ENCODE data around the gene OTULIN. TPM values are rescaled to one million over a fixed set of nuclear protein-coding genes. Genes with fewer than 3 reads are reported as not detected.

The OTULIN gene
- polyA plus RNA-seq, 1 of the 3 experiments (the other 2 are of a cell fraction): 6.6 TPM

DNA sequence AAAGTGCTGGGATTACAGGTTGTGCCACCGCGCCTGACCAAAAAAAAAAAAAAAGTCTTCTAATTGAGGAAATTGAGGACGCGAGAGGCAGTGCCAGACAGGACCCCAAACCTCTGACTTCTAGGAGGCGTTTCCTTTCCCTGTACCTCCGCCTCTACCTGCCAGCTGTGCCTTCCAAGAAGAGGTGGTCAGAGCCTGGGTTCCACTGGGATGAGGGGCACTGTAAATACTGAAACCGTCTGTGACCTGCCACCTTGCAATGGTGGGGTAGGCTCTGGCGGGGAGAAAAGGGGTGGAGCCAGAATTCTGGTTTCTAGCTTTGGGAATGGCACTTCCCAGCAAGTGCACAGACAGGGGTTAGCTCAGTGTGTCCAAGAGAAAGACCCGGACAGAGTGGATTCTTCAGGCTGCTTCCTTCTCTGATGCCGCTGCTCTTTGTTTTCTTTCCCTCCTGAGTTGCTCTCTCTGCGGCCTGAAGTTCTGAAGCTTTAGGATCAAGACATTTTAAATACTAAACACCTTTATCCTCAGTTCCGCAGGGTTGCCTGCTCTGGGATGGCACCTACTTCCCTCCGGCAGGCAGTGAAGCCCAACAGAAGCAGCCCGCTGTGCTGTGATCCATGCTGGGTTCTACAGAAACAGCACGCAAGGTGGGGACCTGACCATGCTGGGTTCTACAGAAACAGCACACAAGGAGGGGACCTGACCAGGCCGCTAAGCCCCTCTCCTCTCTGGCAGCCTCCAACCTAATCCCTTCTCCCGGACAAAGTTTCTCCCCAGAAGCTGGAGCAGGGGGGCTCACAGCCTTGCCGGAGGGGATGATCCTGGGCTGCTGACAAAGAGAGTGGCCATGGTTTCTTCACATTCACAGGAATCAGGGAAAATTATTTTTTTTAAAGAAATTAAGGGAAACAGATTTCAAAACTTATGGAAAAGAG, 65.2 kb downstream of the OTULIN start:
- Histone ChIP-seq H3K9me3 (no peaks in the 10 kb centered on the region), H3K4me3 (ENCODE audit: low read depth in 2 of 2, low read length in 1 of 2) (no peak overlapping the region), H4K20me1 (ENCODE audit: insufficient read depth) (no peaks in the 10 kb centered on the region), H3F3A (replicated peaks; ENCODE audit: insufficient read depth) (no peaks in the 10 kb centered on the region), H2AFZ (ENCODE audit: low read depth) (no peak overlapping the region), H3K4me2 (no peak overlapping the region), H3K79me2 (ENCODE audit: insufficient read depth) (no peaks in the 10 kb centered on the region), H3K9ac (no peak overlapping the region), H3K36me3 (replicated peaks in 1 of 2; ENCODE audit: control insufficient read depth in 1 of 2, insufficient read depth in 2 of 2, low read length in 1 of 2) (peaks cover 0 to 7% of the 10 kb centered on the region in 2 experiments), H3K27me3 (ENCODE audit: insufficient read depth) (no peaks in the 10 kb centered on the region), H3K4me1 (ENCODE audit: control insufficient read depth in 1 of 2, insufficient read depth in 2 of 2, low read depth in 1 of 2, low read length in 1 of 2) (0 out of 4 replicates have a peak, but pooled peaks cover 0 to 7% of the 10 kb centered on the region in 2 experiments), H3K9me2 (no peaks in the 10 kb centered on the region), H3K27ac (ENCODE audit: low read depth in 2 of 2, low read length in 1 of 2) (no peak overlapping the region)
- no peak for DNase-seq
- WGBS (ENCODE audit: low lambda C conversion rate): 88% methylated on average over 16 of the region's 18 CpGs
- no peak for TF ChIP-seq RCOR1 (IDR thresholded peaks at IDR 0.05; ENCODE audit: low read length)
- no peak for TF ChIP-seq SMC3 (IDR thresholded peaks at IDR 0.05; ENCODE audit: low read depth, low read length)
- no peak for TF ChIP-seq TCF12 (IDR thresholded peaks at IDR 0.05)
- TF ChIP-seq PBX3 (IDR thresholded peaks at IDR 0.05): no peak
- no peak for TF ChIP-seq ELF1 (IDR thresholded peaks at IDR 0.05)
- no peak for TF ChIP-seq RFX5 (IDR thresholded peaks at IDR 0.05; ENCODE audit: low read length)
- TF ChIP-seq FOXM1 (IDR thresholded peaks at IDR 0.05; ENCODE audit: low read depth): no peak
- no peak for TF ChIP-seq NRF1 (IDR thresholded peaks at IDR 0.05; ENCODE audit: low read depth, low read length)
- no peak for TF ChIP-seq POLR2AphosphoS5 (IDR thresholded peaks at IDR 0.05; ENCODE audit: low read depth, low read length)
- no peak for TF ChIP-seq JUND (IDR thresholded peaks at IDR 0.05)
- TF ChIP-seq CTCF (IDR thresholded peaks at IDR 0.05): no peak
- no peak for TF ChIP-seq MAX (IDR thresholded peaks at IDR 0.05; ENCODE audit: low read depth)
- no peak for TF ChIP-seq RAD21 (IDR thresholded peaks at IDR 0.05; ENCODE audit: low read length)
- TF ChIP-seq YY1 (IDR thresholded peaks at IDR 0.05; ENCODE audit: low read depth): no peak
- TF ChIP-seq GABPA (IDR thresholded peaks at IDR 0.05; ENCODE audit: low read depth): no peak
- no peak for TF ChIP-seq RXRA (IDR thresholded peaks at IDR 0.05; ENCODE audit: borderline replicate concordance, low read depth)
- ChIA-PET CTCF (interaction anchor here (0.5 to 7.0 kb wide), 5 partner anchors 8 to 368 kb away, joined by 3 to 203 read pairs (median 3); no protein-coding TSS in a partner anchor), POLR2A (no interaction called here)

All from SK-N-SH (cell line).